ENCODE data around the gene FAM216B. TPM values are rescaled to one million over a fixed set of nuclear protein-coding genes. Genes with fewer than 3 reads are reported as not detected.
"Not testable (repeated sequence)": the region's sequence is repeated elsewhere in the genome, so short reads cannot be mapped to it uniquely, and the experiment has no call there.

The FAM216B gene
- total and polyA plus RNA-seq, 9 of the 15 experiments (the other 6 are each of a cell fraction or from before 2014, with no cell fraction given) = not detected

DNA sequence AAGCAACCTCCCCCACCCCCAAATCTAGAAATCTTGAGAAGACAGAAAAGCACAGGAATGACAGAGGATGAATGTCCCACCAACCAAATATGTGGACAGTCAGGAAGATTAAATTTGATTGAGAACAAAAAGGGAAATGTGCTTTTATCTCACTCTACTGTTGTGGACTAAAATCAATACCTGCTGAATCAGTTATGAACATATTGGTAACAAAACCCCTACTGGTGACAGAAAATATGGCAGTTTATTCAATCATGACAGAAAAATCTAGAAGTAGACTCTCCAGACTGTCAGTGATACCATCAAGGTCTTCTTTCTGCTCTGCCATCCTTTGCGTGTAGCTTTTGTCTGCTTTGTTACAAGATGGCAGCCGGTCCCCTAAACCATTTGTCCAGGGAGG lies 35.2 kb downstream of the FAM216B start:
- intact Hi-C loops (cut with micrococcal nuclease) (no loop called here), in situ Hi-C loops (cut with MboI) (no loop called here)
- ChIA-PET POLR2A (no interaction called here), CTCF (ENCODE audit: low intra/inter-chr PET ratio) (no interaction called here)
- H3K4me2 ChIP-seq (ENCODE audit: insufficient read depth, low read length) = no peak overlapping the region
- no peaks in the 10 kb centered on the region for H3K9me1 ChIP-seq (ENCODE audit: control insufficient read depth, insufficient read depth, low read length)
- no peak overlapping the region for H3K4me3 ChIP-seq
- H3K9me3 ChIP-seq (replicated peaks; ENCODE audit: control insufficient read depth, insufficient read depth, low read depth, low read length) = no peaks in the 10 kb centered on the region
- ATAC-seq (no peak), DNase-seq (ENCODE audit: extremely low read depth in 1 of 4, low spot score in 3 of 4) (peak in 2 of 4 experiments; percentile 5), FAIRE-seq (no peak)
- H3K36me3 ChIP-seq (ENCODE audit: control insufficient read depth, insufficient read depth, low read length) = no peaks in the 10 kb centered on the region
- no peak overlapping the region for H2AFZ ChIP-seq (ENCODE audit: low read depth, low read length)
- no peak overlapping the region for H3K27ac ChIP-seq (ENCODE audit: extremely low read depth, low read depth, low read length)
- H3K4me1 ChIP-seq (replicated peaks in 1 of 2; ENCODE audit: control insufficient read depth in 2 of 2, insufficient read depth in 2 of 2, low read length in 2 of 2) = no peaks in the 10 kb centered on the region
- H3K9ac ChIP-seq (ENCODE audit: insufficient read depth in 1 of 2, low read depth in 2 of 2, low read length in 2 of 2) = no peak overlapping the region
- WGBS (ENCODE audit: insufficient coverage, low coverage, missing lambda C conversion rate) = 10% methylated on average over 2 of the region's 2 CpGs
- TF ChIP-seq BHLHE40 (IDR thresholded peaks at IDR 0.05; ENCODE audit: low read length) = no peak
- no peaks in the 10 kb centered on the region for H3K27me3 ChIP-seq (ENCODE audit: control insufficient read depth in 2 of 2, insufficient read depth in 2 of 2, low read length in 2 of 2)
- no peaks in the 10 kb centered on the region for H3K79me2 ChIP-seq (ENCODE audit: control insufficient read depth, insufficient read depth, low read length)
- no peaks in the 10 kb centered on the region for H4K20me1 ChIP-seq (replicated peaks; ENCODE audit: control insufficient read depth, insufficient read depth, low read length)
- no TSS peak for BruUV-seq (replicated peaks)

DNA sequence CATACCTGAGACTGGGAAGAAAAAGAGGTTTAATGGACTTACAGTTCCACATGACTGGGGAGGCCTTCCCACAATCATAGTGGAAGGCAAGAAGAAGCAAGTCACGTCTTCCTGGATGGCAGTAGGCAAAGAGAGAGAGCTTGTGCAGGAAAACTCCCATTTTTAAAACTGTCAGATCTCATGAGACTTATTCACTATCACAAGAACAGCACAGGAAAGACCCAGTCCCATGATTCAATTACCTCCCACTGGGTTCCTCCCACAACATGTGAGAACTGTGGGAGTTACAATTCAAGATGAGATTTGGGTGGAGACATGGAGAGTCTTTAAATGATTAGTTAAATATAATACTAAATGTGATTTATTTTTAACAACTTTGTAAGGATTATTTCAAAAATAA lies 38.3 kb downstream of the FAM216B start:
- ATAC-seq; H3K27me3 ChIP-seq (ENCODE audit: control insufficient read depth in 2 of 2, insufficient read depth in 2 of 2, low read length in 2 of 2); FAIRE-seq; H2AFZ ChIP-seq (ENCODE audit: low read depth, low read length); H3K36me3 ChIP-seq (ENCODE audit: control insufficient read depth, insufficient read depth, low read length); CTCF ChIA-PET (ENCODE audit: low intra/inter-chr PET ratio); H3K4me2 ChIP-seq (ENCODE audit: insufficient read depth, low read length); H4K20me1 ChIP-seq (replicated peaks; ENCODE audit: control insufficient read depth, insufficient read depth, low read length); H3K27ac ChIP-seq (ENCODE audit: extremely low read depth, low read depth, low read length); H3K79me2 ChIP-seq (ENCODE audit: control insufficient read depth, insufficient read depth, low read length); intact Hi-C loops (cut with micrococcal nuclease); BruUV-seq (replicated peaks); H3K4me3 ChIP-seq; H3K9ac ChIP-seq (ENCODE audit: insufficient read depth in 1 of 2, low read depth in 2 of 2, low read length in 2 of 2); in situ Hi-C loops (cut with MboI); DNase-seq (ENCODE audit: extremely low read depth in 1 of 4, low spot score in 3 of 4); POLR2A ChIA-PET; H3K9me3 ChIP-seq (replicated peaks; ENCODE audit: control insufficient read depth, insufficient read depth, low read depth, low read length); H3K9me1 ChIP-seq (ENCODE audit: control insufficient read depth, insufficient read depth, low read length); H3K4me1 ChIP-seq (replicated peaks in 1 of 2; ENCODE audit: control insufficient read depth in 2 of 2, insufficient read depth in 2 of 2, low read length in 2 of 2): not testable (repeated sequence)
- WGBS (ENCODE audit: insufficient coverage, low coverage, missing lambda C conversion rate) = no CpG with 5 or more reads among the region's 1 CpG

Data from K562 (cell line).